GM19023 (cell line): ENCODE data around the gene SOD1.
"Not testable (repeated sequence)": the region's sequence is repeated elsewhere in the genome, so short reads cannot be mapped to it uniquely, and the experiment has no call there.

Experiments
- ATAC-seq: cut with Tn5 transposase; IDR thresholded peaks from one replicate; pipeline ENCODE4 v1.9.1; 2021; ENCODE audit warnings: mild to moderate bottlenecking, moderate library complexity; ENCODE audit not compliant: unreplicated experiment

SOD1 gene

GRCh38 chr21:31654821-31655580, 4.5 kb upstream of the SOD1 start:
- not testable (repeated sequence) for ATAC-seq

GRCh38 chr21:31656199-31657095, 3.0 kb upstream of the SOD1 start:
- ATAC-seq = no peak

GRCh38 chr21:31658053-31658452, 1.4 kb upstream of the SOD1 start:
- no peak for ATAC-seq

GRCh38 chr21:31659286-31659535, 282 bp upstream of the SOD1 start:
- peak; percentile 19 for ATAC-seq

GRCh38 chr21:31660259-31660565, 719 bp downstream of the SOD1 start:
- peak; percentile 24 for ATAC-seq

GRCh38 chr21:31660591-31660990, 1.1 kb downstream of the SOD1 start:
- ATAC-seq = no peak

GRCh38 chr21:31663584-31664249, 4.2 kb downstream of the SOD1 start:
- ATAC-seq = no peak

GRCh38 chr21:31665397-31665796, 5.9 kb downstream of the SOD1 start:
- ATAC-seq = no peak

- ATAC-seq = not testable (repeated sequence)
These were observed 6.4 kb downstream of the SOD1 start for GRCh38 chr21:31665869-31666268.

- no peak for ATAC-seq
These were observed 7.0 kb downstream of the SOD1 start for GRCh38 chr21:31666445-31667010.

GRCh38 chr21:31667132-31667531, 7.6 kb downstream of the SOD1 start:
- no peak for ATAC-seq

GRCh38 chr21:31667639-31668038, 8.1 kb downstream of the SOD1 start:
- ATAC-seq = no peak

GRCh38 chr21:31668651-31669491, 9.4 kb downstream of the SOD1 start:
- no peak for ATAC-seq

- ATAC-seq = no peak
These were observed 10.6 kb downstream of the SOD1 start for GRCh38 chr21:31670070-31670469.

- no peak for ATAC-seq
These were observed 11.7 kb downstream of the SOD1 start for GRCh38 chr21:31671146-31671716.

GRCh38 chr21:31671931-31672330, 12.4 kb downstream of the SOD1 start:
- ATAC-seq = no peak

GRCh38 chr21:31673321-31673912, 13.9 kb downstream of the SOD1 start:
- no peak for ATAC-seq

GRCh38 chr21:31675318-31675717, 15.8 kb downstream of the SOD1 start:
- no peak for ATAC-seq

GRCh38 chr21:31675960-31676359, 16.5 kb downstream of the SOD1 start:
- no peak for ATAC-seq

- no peak for ATAC-seq
These were observed 17.6 kb downstream of the SOD1 start for GRCh38 chr21:31677047-31677446.
